DMS153 (cell line): Measurements from ENCODE around the gene SETX.

ENCODE experiments used
- DNase-seq: peaks from one replicate; lab custom pipeline; 2025; lab: John Stamatoyannopoulos, UW

SETX gene

DNA sequence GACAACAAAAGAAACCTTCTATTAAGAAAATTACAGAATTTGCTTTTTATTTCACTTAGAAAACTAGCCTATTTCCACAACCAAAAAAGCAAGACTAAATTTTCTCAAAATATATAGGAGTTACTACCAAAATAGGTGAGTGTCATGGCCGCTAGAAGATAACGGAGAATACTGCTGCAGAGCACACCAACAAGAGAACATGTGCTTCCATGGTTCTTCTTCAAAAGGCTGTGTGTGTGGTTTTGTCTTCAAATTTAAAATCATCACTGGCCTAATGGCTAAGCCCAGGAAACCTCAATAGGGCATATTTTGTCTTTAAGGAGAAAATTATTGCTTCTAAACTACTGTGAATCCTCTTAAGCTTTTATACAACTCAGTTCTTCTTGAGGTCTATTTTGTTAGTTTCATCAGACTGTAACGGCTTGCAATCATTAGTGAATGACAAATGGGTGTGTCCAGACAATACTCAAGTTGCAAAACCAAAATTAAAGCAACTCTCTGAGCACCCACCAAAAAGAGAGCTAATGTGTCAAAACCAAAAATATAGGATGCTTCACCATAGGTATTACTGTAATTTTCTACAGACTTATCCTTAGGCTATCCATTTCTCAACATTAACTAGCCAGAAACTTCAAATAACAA, 3.3 kb downstream of the SETX start:
- DNase-seq: no peak

DNA sequence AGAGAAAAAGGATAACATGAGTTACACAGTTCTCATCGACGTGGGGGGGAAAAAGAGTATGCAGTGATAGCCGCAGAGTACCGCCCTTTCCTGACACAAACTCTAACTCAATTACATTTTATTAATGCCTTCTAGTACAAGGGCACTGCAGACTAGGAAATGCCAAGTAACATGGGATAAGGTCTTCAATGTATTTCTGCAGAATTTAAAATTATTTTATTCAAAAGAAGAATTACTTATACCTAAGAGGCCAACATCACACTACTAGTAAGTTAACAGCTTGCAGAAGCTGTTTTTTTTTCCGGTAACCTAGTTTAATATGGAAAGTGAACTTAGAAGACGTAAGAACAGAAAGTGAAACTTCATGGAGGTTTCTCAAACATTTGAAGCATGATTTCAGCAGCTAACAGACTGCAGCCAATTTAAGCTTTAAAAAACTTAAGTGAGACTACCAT, 3.9 kb downstream of the SETX start:
- no peak for DNase-seq

DNA sequence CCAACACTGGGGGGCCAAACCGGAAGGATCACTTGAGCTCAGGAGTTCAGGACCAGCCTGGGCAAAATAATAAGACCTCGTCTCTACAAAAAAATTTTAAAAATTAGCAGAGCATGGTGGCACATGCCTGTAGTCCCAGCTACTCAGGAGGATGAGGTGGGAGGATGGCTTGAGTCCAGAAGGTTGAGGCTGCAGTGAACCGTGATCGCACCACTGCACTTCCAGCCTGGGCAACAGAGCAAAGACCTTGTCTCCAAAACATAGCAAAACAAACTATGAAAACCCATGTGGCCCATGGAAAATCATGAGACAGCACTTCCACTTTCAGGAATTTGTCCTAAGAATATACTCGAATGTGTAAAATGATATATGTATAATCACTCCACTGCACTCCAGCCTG, 6.1 kb downstream of the SETX start:
- no peak for DNase-seq

DNA sequence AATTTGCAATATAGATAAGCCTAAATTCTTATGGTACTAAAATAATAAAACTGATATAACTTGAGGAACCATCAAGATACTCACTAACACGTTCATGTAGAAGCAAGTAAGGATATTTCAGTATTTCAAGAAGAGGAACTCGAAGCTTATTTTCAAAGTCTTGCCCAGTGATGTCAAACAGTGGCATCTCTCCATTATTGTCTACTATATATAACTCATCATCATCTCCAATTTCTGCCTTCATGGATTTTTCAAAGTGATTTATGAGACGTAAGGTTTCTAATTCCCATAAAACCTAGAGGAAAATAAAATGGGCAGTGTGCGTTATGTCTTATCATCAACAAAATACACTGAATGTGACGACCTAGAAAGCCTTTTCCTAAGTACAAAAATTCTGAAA, 8.6 kb downstream of the SETX start:
- no peak for DNase-seq

DNA sequence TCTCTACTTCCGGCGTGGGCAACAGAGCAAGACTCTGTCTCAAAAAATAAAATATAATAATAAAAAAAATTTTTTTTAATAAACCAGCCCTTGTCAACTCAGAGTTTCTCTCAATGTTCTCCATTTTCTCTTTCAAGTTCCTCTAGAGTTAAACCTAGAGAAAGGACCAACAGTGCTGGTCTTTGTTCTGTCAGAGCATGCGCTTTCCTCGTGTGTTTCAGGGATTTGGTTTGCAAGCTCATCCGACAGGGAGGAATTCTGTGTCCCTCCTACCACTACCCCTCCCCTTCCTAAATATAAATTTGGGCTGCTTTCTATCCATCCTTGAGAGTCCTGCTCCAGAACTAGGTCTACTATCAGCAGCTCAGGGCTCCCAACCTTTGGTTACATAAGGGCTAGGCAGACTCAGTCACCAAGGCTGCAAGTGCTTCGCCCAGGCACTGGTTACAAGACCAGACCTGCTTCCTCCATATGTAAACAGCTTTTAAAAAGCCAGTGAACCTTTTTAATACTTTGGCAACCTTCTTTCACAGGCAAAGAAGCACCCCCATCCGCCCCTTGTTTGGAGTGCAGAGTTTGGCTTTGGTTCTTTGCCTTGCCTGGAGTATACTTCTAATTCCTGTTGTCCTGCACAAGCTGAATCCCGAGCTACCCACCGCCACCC, 13.5 kb downstream of the SETX start:
- DNase-seq: no peak

DNA sequence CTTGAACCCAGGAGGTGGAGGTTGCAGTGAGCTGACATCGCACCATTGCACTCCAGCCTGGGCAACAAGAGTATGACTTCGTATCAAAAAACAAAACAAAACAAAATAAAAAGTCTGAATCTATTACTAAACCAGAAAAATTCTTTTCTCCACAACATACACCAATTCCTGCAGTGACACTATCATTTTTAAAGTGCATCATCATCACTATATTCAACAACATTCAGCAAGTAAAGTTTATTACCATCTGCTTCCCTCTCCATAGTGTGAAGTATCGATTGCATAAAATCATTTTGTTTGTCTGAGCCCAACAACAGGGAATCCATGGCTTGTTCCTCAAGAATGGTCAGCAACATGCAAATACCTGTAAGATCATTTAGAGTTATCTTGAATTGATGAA, 20.4 kb downstream of the SETX start:
- DNase-seq: no peak

DNA sequence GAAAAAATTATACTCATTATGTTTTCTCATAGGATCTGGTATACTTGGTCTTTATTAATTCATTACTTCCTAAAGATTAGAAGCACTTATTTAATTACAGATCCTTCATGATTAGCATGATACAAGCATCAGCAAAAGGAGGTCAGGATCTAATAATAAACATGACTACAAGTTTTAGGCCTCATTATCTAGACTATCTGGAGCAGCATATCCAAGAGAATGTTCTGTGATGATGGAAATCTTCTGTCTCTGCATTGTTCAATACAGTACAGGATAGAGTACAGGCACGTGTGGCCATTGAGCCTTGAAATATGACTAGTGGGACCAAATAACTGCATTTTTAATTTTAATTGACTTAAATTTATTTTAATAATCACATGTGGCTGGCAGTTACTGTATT, 21.2 kb downstream of the SETX start:
- no peak for DNase-seq

DNA sequence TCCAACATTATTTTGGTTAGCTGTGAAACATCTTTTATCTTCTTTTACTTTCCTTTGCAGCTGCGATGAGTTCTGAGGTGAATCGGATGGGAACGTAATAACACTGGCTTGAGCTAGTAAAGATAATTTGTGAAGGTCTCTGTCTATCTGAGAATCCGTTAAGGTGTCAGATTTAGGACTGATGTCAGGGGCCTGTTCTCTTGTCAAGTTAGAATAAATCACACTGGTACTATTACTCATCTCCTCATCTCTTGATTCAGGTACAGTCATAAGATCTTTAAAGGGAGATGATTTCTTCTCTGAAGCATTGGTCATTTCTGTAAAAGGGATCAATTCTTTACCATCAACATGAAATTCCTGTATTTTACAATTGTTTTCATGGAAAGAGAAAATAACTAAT, 26.2 kb downstream of the SETX start:
- no peak for DNase-seq

DNA sequence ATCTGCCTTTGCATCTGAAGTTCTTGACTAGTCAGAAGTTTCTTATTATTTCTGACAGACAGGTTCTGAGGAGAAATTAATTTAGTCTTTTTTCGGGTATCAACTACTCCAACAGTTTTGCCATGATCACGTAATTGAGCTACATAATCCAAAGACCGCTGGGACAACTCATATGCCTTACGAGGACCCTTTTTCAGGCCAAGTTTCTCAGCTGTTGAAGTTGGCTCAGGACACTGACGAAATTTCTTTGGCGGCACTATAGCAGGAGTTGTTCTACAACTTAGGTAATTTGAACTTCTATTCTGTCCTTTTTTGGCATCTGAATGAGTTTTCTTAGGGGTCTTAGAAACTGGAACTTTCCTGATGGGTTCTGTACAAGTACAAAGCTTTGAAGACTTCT, 27.2 kb downstream of the SETX start:
- no peak for DNase-seq

DNA sequence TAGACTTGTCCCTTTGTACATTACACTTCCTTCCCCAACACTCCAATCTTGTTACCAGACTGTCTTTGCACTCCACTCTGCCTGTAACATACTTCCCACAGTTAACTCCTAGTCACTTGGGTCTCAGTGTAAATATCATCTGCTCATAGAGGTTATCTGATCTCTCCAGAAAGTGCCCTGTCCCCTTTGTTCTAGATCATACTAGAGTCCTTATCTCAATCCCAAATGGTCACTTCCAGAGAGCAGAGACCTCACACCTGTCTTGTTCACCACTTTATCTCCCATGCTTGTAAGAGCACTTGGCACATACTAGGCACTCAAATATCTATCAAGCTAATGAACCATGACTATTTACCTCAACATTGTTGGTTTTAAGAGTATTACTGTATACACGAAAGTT, 30.4 kb downstream of the SETX start:
- no peak for DNase-seq

DNA sequence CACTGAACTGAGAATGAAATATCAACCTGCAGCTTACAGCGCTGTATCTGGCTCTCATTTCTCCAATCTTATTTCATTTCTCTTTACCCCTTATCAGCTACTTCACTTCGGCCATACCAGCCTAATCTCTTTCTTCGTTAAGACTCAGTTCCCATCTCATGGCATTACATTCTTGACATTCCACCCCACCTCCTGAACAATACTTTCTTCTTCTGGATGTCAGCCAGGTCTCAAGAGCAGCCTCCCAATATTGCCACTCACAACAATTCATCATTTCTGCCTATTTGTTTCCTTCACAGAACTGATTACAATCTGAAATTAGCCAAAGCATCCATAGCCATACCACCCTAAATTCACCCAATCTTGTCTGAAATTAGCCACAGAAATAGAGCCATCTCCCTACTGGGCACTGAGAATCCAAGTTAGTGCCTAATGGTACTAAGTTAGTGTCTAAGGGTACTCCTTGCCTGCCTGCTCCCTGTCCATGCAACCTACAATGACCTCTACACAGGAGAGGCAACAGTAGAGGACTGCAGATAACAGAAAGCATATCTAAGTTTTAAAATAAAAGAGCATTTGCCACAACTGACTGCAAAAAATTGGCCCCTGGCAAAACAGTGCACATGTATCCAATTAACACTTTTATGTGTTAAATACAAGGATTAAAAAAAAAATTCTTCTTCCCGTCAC, 35.2 kb downstream of the SETX start:
- no peak for DNase-seq

DNA sequence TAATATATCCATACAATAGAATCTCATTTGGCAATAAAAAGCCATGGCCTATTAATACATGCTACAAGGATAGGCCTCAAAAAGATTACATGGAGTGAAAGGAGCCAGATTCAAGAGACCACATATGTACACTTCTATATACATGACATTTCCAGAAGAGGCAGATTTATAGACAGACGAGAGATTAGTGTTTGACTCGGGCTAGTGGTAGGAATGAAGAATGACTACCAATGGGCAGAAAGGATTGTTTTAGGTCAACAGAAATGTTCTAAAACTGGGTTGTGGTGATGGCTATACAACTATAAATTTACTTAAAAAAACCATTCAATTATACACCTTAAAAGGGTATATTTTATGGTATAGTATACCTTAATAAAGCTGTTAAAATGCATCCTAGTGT, 41.9 kb downstream of the SETX start:
- DNase-seq: no peak

DNA sequence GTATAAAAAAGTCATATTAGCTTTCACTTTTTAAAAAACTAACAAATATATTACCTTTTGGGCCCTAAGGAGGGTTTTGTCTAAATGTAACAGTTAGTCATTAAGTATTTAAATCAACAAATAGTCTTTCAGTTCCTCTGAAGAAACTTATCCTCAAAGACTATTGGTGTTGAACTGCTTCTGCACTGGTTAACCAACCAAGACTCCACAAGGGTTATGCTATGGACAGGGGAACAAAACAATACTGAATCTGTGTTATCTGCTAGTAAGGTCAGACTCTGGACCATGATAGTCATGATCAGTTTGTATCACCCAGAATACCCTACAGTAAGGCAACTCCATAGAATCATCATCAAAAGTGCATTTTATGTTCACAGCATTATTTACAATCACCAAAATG, 42.4 kb downstream of the SETX start:
- DNase-seq: no peak

DNA sequence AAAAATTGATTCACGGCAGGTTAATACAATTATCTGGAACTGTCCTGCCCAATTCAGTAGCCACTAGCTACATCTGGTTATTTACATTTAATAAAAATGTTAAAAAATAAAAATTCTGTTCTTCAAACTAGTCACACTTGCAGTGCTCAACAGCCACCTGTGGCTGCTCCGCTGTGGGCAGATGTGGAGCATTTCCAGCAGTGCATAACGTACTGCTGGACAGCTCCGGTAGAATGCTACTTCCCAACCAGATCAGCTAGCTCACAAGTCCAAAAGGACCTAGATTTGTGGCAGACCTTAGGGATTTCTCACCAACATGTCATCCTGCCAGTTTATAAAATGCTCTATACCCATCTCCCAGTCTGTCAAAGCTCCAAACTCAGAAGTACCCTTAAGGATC, 42.8 kb downstream of the SETX start:
- DNase-seq: no peak

DNA sequence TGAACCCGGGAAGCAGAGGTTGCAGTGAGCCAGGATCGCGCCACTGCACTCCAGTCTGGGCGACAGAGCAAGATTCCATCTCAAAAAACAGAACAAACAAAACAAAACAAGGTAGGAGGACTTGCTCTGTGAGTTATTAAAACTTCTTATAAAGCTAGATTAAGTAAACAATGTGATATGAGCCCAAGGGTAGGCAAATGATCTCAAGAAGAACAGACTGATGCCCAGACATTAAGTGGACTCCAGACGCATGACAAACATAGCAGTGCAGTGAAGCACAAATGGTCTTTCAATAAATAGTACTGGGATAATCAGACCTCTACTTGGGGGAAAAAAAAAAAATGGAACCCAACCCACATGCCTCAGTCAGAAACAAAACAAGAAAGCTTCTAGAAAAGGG, 45.7 kb downstream of the SETX start:
- DNase-seq: no peak

DNA sequence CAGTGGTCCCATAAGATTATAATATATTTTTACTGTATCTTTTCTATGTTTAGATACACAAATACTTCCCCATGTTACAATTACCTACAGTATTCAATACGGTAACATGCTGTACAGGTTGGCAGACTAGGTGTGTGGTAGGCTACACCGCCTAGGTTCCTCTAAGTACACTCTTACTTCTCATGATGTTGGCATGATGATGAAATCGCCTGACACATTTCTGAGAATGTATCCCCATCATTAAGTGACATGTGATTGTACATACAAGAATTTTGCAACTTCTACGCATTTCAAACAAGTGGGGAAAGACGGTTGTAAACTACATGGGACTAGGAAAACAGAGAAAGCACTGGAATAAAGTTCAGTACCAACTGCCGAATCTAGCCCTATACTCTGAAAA, 53.3 kb downstream of the SETX start:
- DNase-seq: no peak

DNA sequence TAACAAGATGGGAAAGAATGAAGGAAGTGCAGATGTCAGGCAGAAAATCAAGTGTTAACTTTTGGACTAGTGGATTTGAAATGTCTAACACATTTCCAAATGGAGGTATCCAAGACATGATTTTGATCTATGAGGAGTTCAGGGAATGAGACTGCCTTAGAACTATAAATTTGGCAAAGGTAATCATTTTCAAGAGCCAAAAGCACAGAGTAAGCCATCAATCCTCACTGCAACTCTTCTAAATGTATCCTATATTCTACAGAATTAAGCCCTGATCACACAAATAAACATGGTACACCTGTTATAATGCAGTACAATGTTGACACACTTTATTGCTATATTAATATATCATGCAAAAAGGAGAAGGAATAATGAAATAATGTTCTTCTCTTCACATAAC, 55.6 kb downstream of the SETX start:
- DNase-seq: no peak

DNA sequence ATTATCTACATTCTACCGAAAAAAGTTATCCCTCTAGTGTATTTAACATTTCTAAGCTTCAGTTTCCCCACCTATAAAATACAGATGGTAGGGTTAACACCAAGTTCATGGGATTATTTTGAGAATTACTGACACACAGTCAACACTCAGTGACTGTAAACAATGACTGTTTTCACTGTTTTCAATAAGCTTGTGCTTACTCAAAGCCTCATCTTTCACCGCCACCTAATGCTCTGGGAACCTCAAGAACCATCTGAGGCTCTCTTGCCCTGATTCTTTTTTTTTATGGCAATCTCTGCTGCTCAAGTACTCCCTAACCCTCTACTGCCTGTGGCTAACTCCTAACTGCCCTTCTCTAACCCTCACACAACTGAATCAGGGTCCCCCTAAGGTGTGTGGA, 59.6 kb downstream of the SETX start:
- no peak for DNase-seq

DNA sequence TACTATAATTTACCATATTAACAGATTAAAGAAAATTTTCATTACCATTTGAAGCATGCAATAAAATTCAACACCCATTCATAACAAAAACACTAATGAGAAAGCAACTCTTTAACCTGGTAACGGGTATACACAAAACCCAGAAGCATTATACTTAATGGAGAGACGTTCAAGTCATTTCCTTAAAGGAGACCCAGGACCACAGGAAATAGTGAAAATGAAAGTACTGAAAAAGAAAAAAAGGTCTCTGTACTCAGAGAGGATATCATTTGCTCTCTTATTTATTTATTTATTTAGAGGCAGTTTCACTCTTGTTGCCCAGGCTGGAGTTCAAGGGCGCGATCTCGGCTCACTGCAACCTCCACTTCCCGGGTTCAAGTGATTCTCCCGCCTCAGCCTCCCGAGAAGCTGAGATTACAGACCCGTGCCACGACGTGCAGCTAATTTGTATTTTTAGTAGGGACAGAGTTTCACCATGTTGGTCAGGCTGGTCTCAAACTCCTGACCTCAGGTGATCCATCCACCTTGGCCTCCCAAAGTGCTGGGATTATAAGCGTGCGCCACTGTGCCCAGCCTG, 61.6 kb downstream of the SETX start:
- DNase-seq: no peak

DNA sequence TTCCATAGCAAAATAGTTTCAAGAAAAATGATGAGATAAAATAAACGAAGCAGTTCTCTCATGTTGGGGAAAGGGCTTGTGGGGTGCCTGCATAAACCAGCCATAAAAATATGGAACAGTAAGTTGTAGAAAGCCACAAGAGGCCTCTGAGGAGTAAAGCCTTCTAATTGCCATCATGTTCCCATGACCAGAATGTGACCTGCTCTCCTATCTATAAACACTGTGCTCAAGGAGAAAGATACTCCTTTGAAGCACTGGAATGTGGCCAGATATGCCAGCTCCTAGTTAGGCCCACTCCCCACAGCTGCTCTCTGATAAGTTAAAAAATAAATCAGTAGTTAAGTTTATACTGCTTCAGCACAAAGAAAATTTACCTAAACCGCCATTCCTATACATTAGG, 65.8 kb downstream of the SETX start:
- DNase-seq: no peak

DNA sequence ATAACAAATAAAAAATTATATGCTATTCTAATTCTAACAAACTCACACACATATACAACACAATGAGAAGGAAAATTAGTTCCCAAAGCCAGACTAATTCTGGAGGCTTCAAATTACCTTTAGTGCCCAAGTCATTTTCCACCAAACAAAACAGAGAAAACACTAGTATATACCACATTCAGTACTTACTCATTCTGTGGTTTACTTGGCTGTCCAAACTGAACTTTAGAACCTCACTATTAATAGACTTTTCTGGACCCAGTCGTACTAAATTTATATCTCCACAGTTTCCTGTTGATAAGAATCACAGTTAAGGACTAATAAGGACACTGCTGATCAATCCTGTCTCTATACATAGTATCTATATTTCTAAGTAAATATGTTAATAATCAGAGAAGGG, 66.4 kb downstream of the SETX start:
- DNase-seq: no peak

DNA sequence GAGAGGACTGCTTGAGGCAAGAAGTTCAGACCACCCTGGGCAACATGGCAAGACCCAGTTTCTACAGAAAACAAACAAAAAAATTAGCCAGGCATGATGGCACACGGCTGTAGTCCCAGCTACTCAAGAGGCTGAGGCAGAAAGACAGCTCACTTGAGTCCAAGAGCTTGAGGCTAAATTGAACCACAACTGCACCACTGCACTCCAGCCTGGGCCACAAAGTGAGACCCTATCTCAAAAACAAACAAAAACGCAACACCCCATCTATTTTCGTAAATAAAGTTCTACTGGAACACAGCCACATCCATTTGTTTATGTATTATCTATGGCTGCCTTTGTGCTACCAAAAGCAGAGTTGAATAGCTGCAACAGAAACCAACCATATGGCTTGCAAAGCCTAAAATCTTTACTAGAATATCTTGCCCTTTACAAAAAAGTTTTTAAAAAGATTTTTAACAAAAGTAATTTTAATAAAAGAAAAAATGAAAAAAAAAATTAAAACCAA, 67.5 kb downstream of the SETX start:
- DNase-seq: no peak

DNA sequence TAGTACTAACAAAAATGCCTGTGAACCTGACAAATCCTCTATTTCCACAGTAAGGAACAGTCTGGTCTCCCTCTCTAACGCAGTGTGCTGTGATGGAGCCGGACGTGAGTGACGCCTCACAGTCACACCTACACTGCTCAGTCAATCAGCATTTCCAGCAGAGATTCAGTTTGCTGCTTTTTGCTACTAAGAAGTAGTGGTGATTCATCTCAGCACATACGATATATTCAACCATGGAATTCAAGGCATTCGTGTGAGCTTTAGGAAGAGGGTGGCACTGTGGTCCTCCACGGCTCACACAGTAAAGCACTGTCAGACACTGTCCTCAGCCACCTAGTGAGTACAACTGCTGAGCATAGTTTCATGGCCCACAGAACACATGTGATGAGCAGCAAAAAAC, 70.9 kb downstream of the SETX start:
- no peak for DNase-seq
